A673 (cell line): ENCODE results near the gene BEST1.

Experiments used
- EZH2 ChIP-seq: fragments of 200-600 bp; sonication (generic); IDR thresholded peaks from 2 replicates; pipeline ENCODE4 v1.6.1; 2017; ENCODE audit warnings: borderline replicate concordance, low read depth, mild to moderate bottlenecking, mixed read lengths, antibody characterized with exemption, low read length; ENCODE audit not compliant: poor library complexity, severe bottlenecking
- TF ChIP-seq, protein P1 (sequence below): fragments of 300-800, 200-600 bp; sonication (generic); conservative IDR thresholded peaks from 2 replicates; pipeline ENCODE4 v1.5.1; 2017; ENCODE audit warnings: low read depth, mild to moderate bottlenecking, antibody characterized with exemption, low read length, moderate library complexity, mixed read lengths

GRCh38 chr11:61935861-61936260 lies 14.3 kb upstream of the BEST1 start:
- TF ChIP-seq EZH2 = no peak
- TF ChIP-seq, protein P1, sequence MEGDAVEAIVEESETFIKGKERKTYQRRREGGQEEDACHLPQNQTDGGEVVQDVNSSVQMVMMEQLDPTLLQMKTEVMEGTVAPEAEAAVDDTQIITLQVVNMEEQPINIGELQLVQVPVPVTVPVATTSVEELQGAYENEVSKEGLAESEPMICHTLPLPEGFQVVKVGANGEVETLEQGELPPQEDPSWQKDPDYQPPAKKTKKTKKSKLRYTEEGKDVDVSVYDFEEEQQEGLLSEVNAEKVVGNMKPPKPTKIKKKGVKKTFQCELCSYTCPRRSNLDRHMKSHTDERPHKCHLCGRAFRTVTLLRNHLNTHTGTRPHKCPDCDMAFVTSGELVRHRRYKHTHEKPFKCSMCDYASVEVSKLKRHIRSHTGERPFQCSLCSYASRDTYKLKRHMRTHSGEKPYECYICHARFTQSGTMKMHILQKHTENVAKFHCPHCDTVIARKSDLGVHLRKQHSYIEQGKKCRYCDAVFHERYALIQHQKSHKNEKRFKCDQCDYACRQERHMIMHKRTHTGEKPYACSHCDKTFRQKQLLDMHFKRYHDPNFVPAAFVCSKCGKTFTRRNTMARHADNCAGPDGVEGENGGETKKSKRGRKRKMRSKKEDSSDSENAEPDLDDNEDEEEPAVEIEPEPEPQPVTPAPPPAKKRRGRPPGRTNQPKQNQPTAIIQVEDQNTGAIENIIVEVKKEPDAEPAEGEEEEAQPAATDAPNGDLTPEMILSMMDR = no peak
